ENCODE data around the gene PNRC1.

Gene PNRC1

DNA sequence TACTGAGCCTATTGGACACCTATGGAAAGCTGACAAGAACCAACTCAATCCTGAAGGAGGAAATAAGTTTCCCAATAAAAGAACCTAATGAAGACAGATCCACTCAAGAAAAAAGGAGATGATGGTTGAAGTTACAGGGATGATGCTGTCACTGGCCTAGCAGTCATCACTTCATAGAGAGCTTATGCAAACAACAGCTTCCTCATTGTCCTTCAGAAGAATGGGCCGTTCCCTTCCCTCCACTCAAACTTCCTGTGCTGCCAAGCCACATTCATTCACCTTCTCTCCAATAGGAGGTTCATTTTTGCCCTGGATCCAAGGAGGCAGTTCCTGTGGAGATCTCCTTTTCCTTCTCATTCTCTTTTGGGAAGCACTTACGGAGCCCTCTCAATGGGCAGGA lies 51.5 kb downstream of the PNRC1 start:
- Histone ChIP-seq H3K9me3 (ENCODE audit: insufficient read depth, low read length, severe bottlenecking) (no peaks in the 10 kb centered on the region), H3K79me2 (ENCODE audit: insufficient read depth, low read length) (no peaks in the 10 kb centered on the region), H3K9ac (ENCODE audit: low read depth, low read length) (no peak overlapping the region), H3K27me3 (ENCODE audit: insufficient read depth, low read length, poor library complexity) (no peaks in the 10 kb centered on the region), H2AFZ (ENCODE audit: low read depth, low read length) (no peak overlapping the region), H3K36me3 (ENCODE audit: insufficient read depth, low read length) (no peaks in the 10 kb centered on the region), H3K4me2 (ENCODE audit: insufficient read depth, low read length) (no peak overlapping the region), H3K4me3 (ENCODE audit: low read depth in 1 of 2, low read length in 2 of 2) (no peak overlapping the region), H3K4me1 (ENCODE audit: insufficient read depth, low read length) (no peaks in the 10 kb centered on the region), H4K20me1 (ENCODE audit: insufficient read depth, low read length) (no peaks in the 10 kb centered on the region), H3K27ac (ENCODE audit: low read length) (no peak overlapping the region)
- no peak for ATAC-seq (ENCODE audit: insufficient read depth, low read depth)
- no peak for DNase-seq
- no peak for TF ChIP-seq EZH2 (IDR thresholded peaks at IDR 0.05; ENCODE audit: borderline replicate concordance, low read depth, low read length, severe bottlenecking)
- TF ChIP-seq CTCF (IDR thresholded peaks at IDR 0.05; ENCODE audit: borderline replicate concordance, extremely low read depth, low read length, poor library complexity, severe bottlenecking): no peak

- no peak overlapping the region for H3K4me3 ChIP-seq (ENCODE audit: low read depth in 1 of 2, low read length in 2 of 2)
- ATAC-seq (ENCODE audit: insufficient read depth, low read depth) (no peak), DNase-seq (no peak)
- H4K20me1 ChIP-seq (ENCODE audit: insufficient read depth, low read length): no peaks in the 10 kb centered on the region
- H3K4me1 ChIP-seq (ENCODE audit: insufficient read depth, low read length): no peaks in the 10 kb centered on the region
- H3K36me3 ChIP-seq (ENCODE audit: insufficient read depth, low read length): no peaks in the 10 kb centered on the region
- H3K27ac ChIP-seq (ENCODE audit: low read length): no peak overlapping the region
- no peaks in the 10 kb centered on the region for H3K27me3 ChIP-seq (ENCODE audit: insufficient read depth, low read length, poor library complexity)
- no peak overlapping the region for H2AFZ ChIP-seq (ENCODE audit: low read depth, low read length)
- no peak for TF ChIP-seq CTCF (IDR thresholded peaks at IDR 0.05; ENCODE audit: borderline replicate concordance, extremely low read depth, low read length, poor library complexity, severe bottlenecking)
- no peak for TF ChIP-seq EZH2 (IDR thresholded peaks at IDR 0.05; ENCODE audit: borderline replicate concordance, low read depth, low read length, severe bottlenecking)
- no peak overlapping the region for H3K9ac ChIP-seq (ENCODE audit: low read depth, low read length)
- H3K9me3 ChIP-seq (ENCODE audit: insufficient read depth, low read length, severe bottlenecking): no peaks in the 10 kb centered on the region
- no peak overlapping the region for H3K4me2 ChIP-seq (ENCODE audit: insufficient read depth, low read length)
- H3K79me2 ChIP-seq (ENCODE audit: insufficient read depth, low read length): no peaks in the 10 kb centered on the region
Measured at GRCh38 chr6:89133981-89134380, 53.4 kb downstream of the PNRC1 start.

- H3K4me1 ChIP-seq (ENCODE audit: insufficient read depth, low read length): no peaks in the 10 kb centered on the region
- no peaks in the 10 kb centered on the region for H3K36me3 ChIP-seq (ENCODE audit: insufficient read depth, low read length)
- no peak for ATAC-seq (ENCODE audit: insufficient read depth, low read depth)
- no peaks in the 10 kb centered on the region for H4K20me1 ChIP-seq (ENCODE audit: insufficient read depth, low read length)
- H2AFZ ChIP-seq (ENCODE audit: low read depth, low read length): no peak overlapping the region
- no peak overlapping the region for H3K9ac ChIP-seq (ENCODE audit: low read depth, low read length)
- no peak for DNase-seq
- no peaks in the 10 kb centered on the region for H3K27me3 ChIP-seq (ENCODE audit: insufficient read depth, low read length, poor library complexity)
- no peaks in the 10 kb centered on the region for H3K9me3 ChIP-seq (ENCODE audit: insufficient read depth, low read length, severe bottlenecking)
- H3K79me2 ChIP-seq (ENCODE audit: insufficient read depth, low read length): no peaks in the 10 kb centered on the region
- no peak overlapping the region for H3K27ac ChIP-seq (ENCODE audit: low read length)
- TF ChIP-seq CTCF (IDR thresholded peaks at IDR 0.05; ENCODE audit: borderline replicate concordance, extremely low read depth, low read length, poor library complexity, severe bottlenecking): no peak
- no peak for TF ChIP-seq EZH2 (IDR thresholded peaks at IDR 0.05; ENCODE audit: borderline replicate concordance, low read depth, low read length, severe bottlenecking)
- H3K4me2 ChIP-seq (ENCODE audit: insufficient read depth, low read length): no peak overlapping the region
- no peak overlapping the region for H3K4me3 ChIP-seq (ENCODE audit: low read depth in 1 of 2, low read length in 2 of 2)
Measured at GRCh38 chr6:89134723-89135122, 54.2 kb downstream of the PNRC1 start.

Measured in DND-41 (cell line).